Stimulated activated CD8-positive, alpha-beta memory T cell treated with anti-CD3 and anti-CD28 coated beads, Interleukin-7, amount 100 ng/mL, for 48 hours (primary cell): ENCODE measurements around the gene DNMBP.

Source experiments
- DNase-seq, 2 donors: peaks; one replicate each; pipeline ENCODE4 v3.0.0-alpha.2; 2020; ENCODE audit warnings: low read depth in 1 of 2; ENCODE audit errors: extremely low read depth in 1 of 2

DNMBP gene

GRCh38 chr10:99834410-99834809 is 175.3 kb downstream of the DNMBP start:
- DNase-seq = no peak

GRCh38 chr10:99832439-99832838 is 177.3 kb downstream of the DNMBP start:
- DNase-seq = no peak

GRCh38 chr10:99828464-99828863 is 181.3 kb downstream of the DNMBP start:
- DNase-seq = no peak

GRCh38 chr10:99827936-99828335 is 181.8 kb downstream of the DNMBP start:
- DNase-seq = no peak
